ENCODE measurements around the gene A2M.

A2M gene

DNA sequence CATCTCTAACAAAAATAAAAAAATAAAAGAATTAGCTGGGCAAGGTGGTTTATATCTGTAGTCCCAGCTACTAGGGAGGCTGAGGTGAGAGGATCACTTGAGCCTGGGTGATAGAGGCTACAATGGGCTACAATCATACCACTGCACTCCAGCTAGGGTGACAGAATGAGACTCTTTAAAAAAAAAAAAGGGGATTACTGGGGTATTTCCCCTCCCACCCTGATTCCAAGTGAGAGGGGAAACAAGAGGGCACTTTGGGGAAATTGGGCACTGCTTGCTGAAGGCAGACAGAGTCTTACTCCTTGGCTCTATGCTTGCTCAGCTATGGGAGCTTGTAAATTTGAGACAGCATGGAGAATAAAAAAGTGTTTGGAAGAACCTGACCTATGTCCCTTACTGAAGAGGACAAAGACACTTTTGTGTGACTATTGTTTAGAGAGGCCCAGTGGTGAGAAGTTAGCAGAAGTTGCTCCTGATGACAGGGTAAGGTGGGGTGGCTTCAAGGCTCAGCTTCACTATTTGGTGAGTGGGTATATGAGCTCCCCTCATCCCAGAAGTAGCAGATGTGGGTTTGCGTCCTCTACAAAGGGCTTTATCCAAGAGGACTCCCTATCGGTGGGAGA is 82.3 kb downstream of the A2M start:
- DNase-seq, result no peak

DNA sequence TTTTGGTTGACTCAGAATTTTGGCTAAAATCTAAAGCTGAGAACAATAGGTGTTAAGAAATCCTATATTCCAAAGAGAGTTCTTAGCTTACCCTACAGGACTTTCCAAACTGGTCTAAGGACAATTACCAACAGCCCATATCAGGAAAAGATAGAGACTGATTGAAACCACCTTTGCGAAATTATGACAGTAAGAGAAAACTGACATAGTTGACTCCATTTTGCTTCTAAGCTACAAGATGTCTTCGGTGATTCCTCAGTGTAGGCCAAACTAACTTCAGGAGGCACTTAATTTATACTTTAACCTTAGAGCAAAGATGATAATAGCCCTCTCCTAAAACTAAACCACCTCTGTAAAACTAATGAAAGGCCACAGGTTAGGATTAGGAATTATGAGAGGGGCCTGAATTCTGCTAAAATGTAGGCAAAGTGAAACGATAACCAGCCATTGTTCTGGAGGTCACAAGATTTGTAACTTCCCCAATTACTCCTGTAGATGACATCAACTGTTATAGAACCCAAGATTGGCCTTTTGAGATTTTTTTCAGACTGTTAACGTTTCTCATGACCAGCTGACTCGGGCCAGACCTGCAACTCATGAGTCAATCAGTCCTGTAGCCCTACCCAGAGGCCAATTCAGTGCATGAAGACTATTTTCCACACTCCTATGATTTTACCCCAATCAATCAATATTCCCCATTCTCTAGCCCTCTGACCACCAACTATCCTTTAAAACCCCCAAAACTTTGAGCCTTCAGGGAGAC is 83.3 kb downstream of the A2M start:
- no peak for DNase-seq

DNA sequence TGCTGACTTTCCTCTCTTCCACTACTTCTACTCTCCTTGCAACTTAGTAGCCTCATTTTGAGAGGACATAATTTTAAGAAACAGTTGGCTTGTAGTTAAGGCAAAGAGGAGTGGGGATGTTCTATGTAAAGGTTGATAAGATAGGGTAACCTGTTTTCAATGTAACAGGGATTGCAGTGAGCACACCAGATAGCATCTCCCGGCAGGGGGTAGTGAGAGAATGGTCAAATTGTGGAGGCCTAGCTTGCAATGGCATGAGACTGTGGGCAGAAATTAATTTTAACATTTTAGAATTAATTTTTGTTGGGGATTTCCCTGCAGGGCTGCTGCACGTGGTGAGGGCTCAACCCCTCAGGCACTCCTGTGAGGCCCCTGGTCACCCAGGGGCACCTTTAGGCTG is 84.9 kb downstream of the A2M start:
- DNase-seq, result no peak

DNA sequence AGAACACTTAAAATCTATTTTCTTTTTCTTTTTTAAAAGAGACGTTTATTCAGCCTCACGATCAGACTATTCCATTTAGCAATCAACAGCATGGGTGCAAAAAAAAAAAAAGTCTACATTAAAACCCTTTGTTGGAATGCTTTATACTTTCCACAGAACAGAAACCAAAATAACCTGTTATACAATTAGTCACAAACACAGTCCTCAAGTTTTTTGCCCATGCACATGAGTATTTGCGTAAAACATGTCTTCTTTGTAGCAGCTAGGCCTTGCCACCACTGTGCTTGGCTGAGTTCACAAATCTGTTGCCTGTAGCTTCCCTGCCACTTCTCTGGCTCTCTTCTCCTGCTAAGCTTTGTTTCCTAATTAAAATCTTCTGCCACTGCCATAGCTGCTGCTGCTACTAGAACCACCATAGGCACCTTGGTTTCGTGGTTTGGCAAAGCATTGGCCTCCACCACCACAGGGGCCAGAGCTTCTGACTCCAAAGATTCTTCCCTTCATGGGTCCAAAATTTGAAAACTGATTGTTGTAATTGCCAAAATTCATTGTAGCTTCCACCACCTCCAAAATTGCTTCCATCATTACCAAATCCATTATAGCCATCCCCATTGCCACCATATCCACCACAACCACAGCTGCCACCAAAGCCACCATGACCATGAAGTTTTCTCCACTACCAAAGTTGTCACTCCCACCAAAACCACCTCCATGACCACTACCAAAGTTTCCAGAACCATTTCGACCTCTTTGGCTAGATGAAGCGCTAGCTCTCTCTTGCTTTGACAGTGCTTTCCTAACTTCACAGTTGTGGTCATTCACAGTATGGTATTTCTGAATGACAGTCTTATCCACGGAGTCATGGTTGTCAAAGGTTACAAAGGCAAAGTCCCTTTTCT is 88.3 kb downstream of the A2M start:
- DNase-seq, result no peak

DNA sequence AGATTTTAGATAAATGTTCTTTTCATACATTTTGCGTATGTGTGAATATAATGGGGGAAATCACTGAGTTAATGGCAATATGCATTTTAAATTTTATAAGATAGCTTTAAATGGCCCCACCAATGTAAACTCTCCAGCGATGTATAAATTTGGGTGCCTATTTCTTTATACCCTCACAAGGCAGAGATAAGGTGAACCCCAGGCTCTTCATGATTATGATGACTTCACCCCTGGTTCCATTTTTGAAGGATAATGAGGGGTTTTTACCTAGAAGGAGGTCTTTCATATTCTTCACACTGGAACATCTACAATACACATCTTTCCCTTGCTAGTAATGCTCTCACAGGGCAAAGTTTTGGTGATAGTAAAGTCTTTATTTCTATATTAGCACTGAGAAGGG is 91.2 kb downstream of the A2M start:
- DNase-seq, result no peak

DNA sequence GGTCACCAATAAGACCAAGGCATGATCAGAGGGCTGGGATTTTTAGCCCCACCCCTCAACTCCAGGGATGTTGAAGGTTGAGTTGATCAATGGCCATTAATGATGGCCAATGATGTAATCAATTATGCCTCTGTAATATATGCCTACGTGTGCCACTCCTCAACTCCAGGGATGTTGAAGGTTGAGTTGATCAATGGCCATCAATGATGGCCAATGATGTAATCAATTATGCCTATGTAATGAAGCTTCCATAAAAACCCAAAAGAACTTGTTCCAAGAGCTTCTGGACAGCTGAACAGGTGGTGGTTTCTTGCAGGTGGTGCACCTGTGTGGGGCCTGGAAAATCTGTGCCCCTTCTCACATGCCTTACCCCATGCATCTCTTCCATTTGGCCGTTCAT is 93.1 kb downstream of the A2M start:
- DNase-seq, result no peak

All from NCI-H345 (cell line).